SK-N-SH (cell line): ENCODE data around the gene COQ9. TPM values are rescaled to one million over a fixed set of nuclear protein-coding genes. Genes with fewer than 3 reads are reported as not detected.

ENCODE experiments used
- CTCF ChIA-PET: fragments of 300-600, 350-600 bp; formaldehyde crosslinking; extraction: SDS; loops from one replicate; lab custom pipeline; 2021; lab: Yijun Ruan, JAX
- POLR2A ChIA-PET: fragments of 350-600 bp; sonication (Branson Sonifier 250); formaldehyde crosslinking; extraction: SDS; loops from one replicate; lab custom pipeline; 2020; ENCODE audit warnings: antibody characterized with exemption, inconsistent platforms; lab: Yijun Ruan, JAX
- DNase-seq: peaks from one replicate; pipeline ENCODE4 v3.0.0; 2012
- H2AFZ ChIP-seq: fragments of 200-600 bp; sonication (generic); 2 replicates; pipeline ENCODE4 v1.8.1; 2016; ENCODE audit warnings: antibody characterized with exemption, mild to moderate bottlenecking, low read depth
- H3F3A ChIP-seq: fragments of 200-600 bp; sonication (generic); replicated peaks from 2 replicates; pipeline ENCODE3; 2016; ENCODE audit warnings: antibody characterized with exemption, mild to moderate bottlenecking; ENCODE audit not compliant: insufficient read depth
- H3K27ac ChIP-seq, 2 experiments: fragments of 200-500 bp in 1 of 2; fragments of 200-600 bp in 1 of 2; sonication (Bioruptor generic) in 1 of 2; sonication (generic), shearing (Covaris generic) in 1 of 2; 2 replicates each; pipeline versions ENCODE4 v1.5.1 to v1.6.1; 2014 to 2016; ENCODE audit warnings: low read depth in 2 of 2, inconsistent platforms in 1 of 2, low read length in 1 of 2, mild to moderate bottlenecking in 1 of 2, mixed read lengths in 1 of 2
- H3K27me3 ChIP-seq: fragments of 200-600 bp; sonication (generic), shearing (Covaris generic); 2 replicates; pipeline ENCODE4 v1.6.1; 2016; ENCODE audit warnings: mixed run types; ENCODE audit not compliant: insufficient read depth
- H3K36me3 ChIP-seq, 2 experiments: fragments of 200-500 bp in 1 of 2; fragments of 200-600 bp in 1 of 2; sonication (Bioruptor generic) in 1 of 2; sonication (generic) in 1 of 2; replicated peaks in 1 of 2; 2 replicates each; pipeline versions ENCODE3 to v1.5.1; 2014 to 2016; ENCODE audit warnings: low read length in 1 of 2, mild to moderate bottlenecking in 1 of 2; ENCODE audit not compliant: insufficient read depth in 2 of 2, control insufficient read depth in 1 of 2
- H3K4me1 ChIP-seq, 2 experiments: fragments of 200-500 bp in 1 of 2; fragments of 200-600 bp in 1 of 2; sonication (Bioruptor generic) in 1 of 2; sonication (generic), shearing (Covaris generic) in 1 of 2; 2 replicates each; pipeline versions ENCODE4 v1.5.1 to v1.6.1; 2014 to 2016; ENCODE audit warnings: low read depth in 1 of 2, low read length in 1 of 2, mixed run types in 1 of 2; ENCODE audit not compliant: insufficient read depth in 2 of 2, control insufficient read depth in 1 of 2
- H3K4me2 ChIP-seq: fragments of 200-600 bp; sonication (generic), shearing (Covaris generic); 2 replicates; pipeline ENCODE4 v1.6.1; 2017; ENCODE audit warnings: mixed run types
- H3K4me3 ChIP-seq, 2 experiments: fragments of 200-500 bp in 1 of 2; fragments of 200-600 bp in 1 of 2; sonication (Bioruptor generic) in 1 of 2; sonication (generic), shearing (Covaris generic) in 1 of 2; 2 replicates each; pipeline versions ENCODE4 v1.5.1 to v1.8.1; 2014 to 2016; ENCODE audit warnings: low read depth in 2 of 2, inconsistent platforms in 1 of 2, low read length in 1 of 2, mild to moderate bottlenecking in 1 of 2, mixed read lengths in 1 of 2, moderate library complexity in 1 of 2
- H3K79me2 ChIP-seq: fragments of 200-600 bp; sonication (generic); 2 replicates; pipeline ENCODE4 v1.8.1; 2017; ENCODE audit warnings: mild to moderate bottlenecking; ENCODE audit not compliant: insufficient read depth
- H3K9ac ChIP-seq: fragments of 200-600 bp; sonication (generic); 2 replicates; pipeline ENCODE4 v1.6.1; 2017; ENCODE audit warnings: mixed run types
- H3K9me2 ChIP-seq: fragments of 200-600 bp; sonication (generic); 2 replicates; pipeline ENCODE4 v1.6.1; 2017; ENCODE audit warnings: mixed run types
- H3K9me3 ChIP-seq: fragments of 200-600 bp; sonication (generic); 2 replicates; pipeline ENCODE4 v1.6.1; 2017; ENCODE audit warnings: mixed run types, mild to moderate bottlenecking, moderate library complexity
- H4K20me1 ChIP-seq: fragments of 200-600 bp; sonication (generic); 2 replicates; pipeline ENCODE4 v1.6.1; 2017; ENCODE audit warnings: mild to moderate bottlenecking, mixed run types; ENCODE audit not compliant: insufficient read depth
- CHD2 ChIP-seq: fragments of 150-350 bp; IDR thresholded peaks from 2 replicates; pipeline ENCODE4 v1.6.1; 2018; ENCODE audit warnings: low read length; ENCODE audit not compliant: partially characterized antibody
- ELF1 ChIP-seq: IDR thresholded peaks from 2 replicates; pipeline ENCODE4 v1.4.0; 2012
- EP300 ChIP-seq, 2 experiments: IDR thresholded peaks; 2 replicates each; pipeline versions ENCODE4 v1.4.0 to v1.6.1; 2012; ENCODE audit warnings: borderline replicate concordance in 1 of 2, low read depth in 1 of 2, low read length in 1 of 2
- EZH2phosphoT487 ChIP-seq: fragments of 200-600 bp; sonication (generic); IDR thresholded peaks from 2 replicates; pipeline ENCODE4 v1.6.1; 2017; ENCODE audit warnings: low read depth, mixed run types, mild to moderate bottlenecking, antibody characterized with exemption, moderate library complexity, borderline replicate concordance
- FOSL2 ChIP-seq: IDR thresholded peaks from 2 replicates; pipeline ENCODE4 v1.4.0; 2012; ENCODE audit warnings: low read depth, mild to moderate bottlenecking, moderate library complexity, borderline replicate concordance
- FOXJ3 ChIP-seq: sonication (generic); formaldehyde crosslinking; IDR thresholded peaks from 2 replicates; pipeline ENCODE4 v1.5.1; 2020; ENCODE audit warnings: mild to moderate bottlenecking, missing genetic modification reagents
- GABPA ChIP-seq: IDR thresholded peaks from 2 replicates; pipeline ENCODE4 v1.4.0; 2012; ENCODE audit warnings: low read depth, mild to moderate bottlenecking
- GATA2 ChIP-seq: sonication (generic); formaldehyde crosslinking; IDR thresholded peaks from 2 replicates; pipeline ENCODE4 v1.5.0; 2020; ENCODE audit warnings: mild to moderate bottlenecking, missing genetic modification reagents
- IRF3 ChIP-seq: fragments of 150-350 bp; IDR thresholded peaks from 2 replicates; pipeline ENCODE4 v1.6.1; 2016; ENCODE audit warnings: mild to moderate bottlenecking, low read depth, low read length
- JUND ChIP-seq: IDR thresholded peaks from 2 replicates; pipeline ENCODE4 v1.4.0; 2012
- PBX3 ChIP-seq: IDR thresholded peaks from 2 replicates; pipeline ENCODE4; 2012
- POLR2AphosphoS5 ChIP-seq: IDR thresholded peaks from 2 replicates; pipeline ENCODE4 v1.6.1; 2012; ENCODE audit warnings: low read depth, low read length
- RCOR1 ChIP-seq: fragments of 150-350 bp; IDR thresholded peaks from 2 replicates; pipeline ENCODE4 v1.6.1; 2017; ENCODE audit warnings: antibody characterized with exemption, low read length
- RFX5 ChIP-seq: IDR thresholded peaks from 2 replicates; pipeline ENCODE4 v1.6.1; 2012; ENCODE audit warnings: mild to moderate bottlenecking, improper control_type of control experiment, low read length
- SIN3A ChIP-seq: IDR thresholded peaks from 2 replicates; pipeline ENCODE4 v1.6.1; 2012; ENCODE audit warnings: low read depth, mild to moderate bottlenecking, low read length, moderate library complexity, borderline replicate concordance
- SMC3 ChIP-seq: IDR thresholded peaks from 2 replicates; pipeline ENCODE4 v1.6.1; 2012; ENCODE audit warnings: low read depth, low read length, improper control_type of control experiment
- TCF12 ChIP-seq: IDR thresholded peaks from 2 replicates; pipeline ENCODE4 v1.4.0; 2012
- TEAD4 ChIP-seq: IDR thresholded peaks from 2 replicates; pipeline ENCODE4 v1.4.0; 2012; ENCODE audit warnings: mild to moderate bottlenecking, borderline replicate concordance; ENCODE audit not compliant: insufficient read depth
- USF2 ChIP-seq: fragments of 150-350 bp; IDR thresholded peaks from 2 replicates; pipeline ENCODE4 v1.6.1; 2017; ENCODE audit warnings: antibody characterized with exemption, low read length, low read depth, borderline replicate concordance
- YY1 ChIP-seq: IDR thresholded peaks from 2 replicates; pipeline ENCODE4 v1.4.0; 2012; ENCODE audit warnings: low read depth, mild to moderate bottlenecking
- WGBS: methylation state at CpG from one replicate; pipeline ENCODE4 v1.1.6; 2017; ENCODE audit warnings: low lambda C conversion rate; 5-methylcytosine and 5-hydroxymethylcytosine counted together
- polyA plus RNA-seq, 3 experiments: library from polyadenylated mRNA; depleted of rRNA; stranded (reverse); fragments of >200 nt; gene quantifications; 2 replicates each; pipeline ENCODE4 v1.2.3, GENCODE V29; 2012
- TF ChIP-seq, protein P1 (sequence below): IDR thresholded peaks from 2 replicates; pipeline ENCODE4 v1.4.0; 2012; ENCODE audit warnings: low read depth
- TF ChIP-seq, protein P2 (sequence below): IDR thresholded peaks from 2 replicates; pipeline ENCODE4 v1.6.1; 2012; ENCODE audit warnings: mild to moderate bottlenecking, low read depth, low read length, moderate library complexity

Gene COQ9
- polyA plus RNA-seq, 1 of the 3 experiments (the other 2 are of a cell fraction), result 81.2 TPM

- 80% methylated on average over 4 of the region's 4 CpGs for WGBS
- ChIA-PET POLR2A (no interaction called here), CTCF (no interaction called here)
- Histone ChIP-seq H3K27ac (no peak overlapping the region), H3K4me2 (no peak overlapping the region), H3K36me3 (no peaks in the 10 kb centered on the region), H3K4me1 (peaks cover 0 to 6% of the 10 kb centered on the region in 2 experiments; a peak in 1 of 4 replicates), H3F3A (no peaks in the 10 kb centered on the region), H3K79me2 (no peaks in the 10 kb centered on the region), H3K9me3 (no peaks in the 10 kb centered on the region), H3K4me3 (no peak overlapping the region), H2AFZ (no peak overlapping the region), H3K27me3 (no peaks in the 10 kb centered on the region), H3K9me2 (no peaks in the 10 kb centered on the region), H4K20me1 (no peaks in the 10 kb centered on the region), H3K9ac (no peak overlapping the region)
- TF ChIP-seq SMC3, result no peak
- no peak for TF ChIP-seq GABPA
- TF ChIP-seq RCOR1, result no peak
- no peak for TF ChIP-seq YY1
- no peak for TF ChIP-seq USF2
- TF ChIP-seq POLR2AphosphoS5, result no peak
- TF ChIP-seq EZH2phosphoT487, result no peak
- no peak for TF ChIP-seq PBX3
- no peak for TF ChIP-seq CHD2
- TF ChIP-seq, protein P1, sequence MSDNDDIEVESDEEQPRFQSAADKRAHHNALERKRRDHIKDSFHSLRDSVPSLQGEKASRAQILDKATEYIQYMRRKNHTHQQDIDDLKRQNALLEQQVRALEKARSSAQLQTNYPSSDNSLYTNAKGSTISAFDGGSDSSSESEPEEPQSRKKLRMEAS, result no peak
- TF ChIP-seq ELF1, result no peak
- no peak for DNase-seq
These were observed 46.5 kb downstream of the COQ9 start for GRCh38 chr16:57493767-57494166.

DNA sequence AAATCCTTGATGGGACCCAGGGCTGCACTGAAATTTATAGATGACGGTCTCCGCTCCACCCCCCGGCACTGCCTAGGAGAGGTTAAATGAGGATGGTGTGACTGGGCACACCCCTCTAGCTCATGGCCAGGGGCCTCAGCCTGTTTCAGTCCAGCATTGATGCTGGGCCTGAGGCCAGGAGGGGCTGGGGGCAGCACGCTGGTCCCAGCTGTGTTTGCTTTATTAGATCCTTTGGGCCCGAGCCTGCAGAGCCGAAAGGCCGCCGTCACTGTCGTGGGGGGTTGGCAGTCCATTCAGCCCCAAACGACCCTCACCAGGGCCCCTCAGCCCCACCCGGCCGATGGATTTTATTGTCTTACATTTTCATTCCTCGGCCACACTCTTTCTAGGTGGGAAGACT, 49.8 kb downstream of the COQ9 start:
- H4K20me1 ChIP-seq, result no peaks in the 10 kb centered on the region
- H3K27me3 ChIP-seq, result no peaks in the 10 kb centered on the region
- WGBS, result 82% methylated on average over 10 of the region's 13 CpGs
- peaks cover 0 to 12% of the 10 kb centered on the region in 2 experiments; a peak in 1 of 4 replicates for H3K4me1 ChIP-seq
- no peak overlapping the region for H3K4me3 ChIP-seq
- no peaks in the 10 kb centered on the region for H3K9me3 ChIP-seq
- CTCF ChIA-PET, result interaction anchor here (1.0 kb wide), 1 partner anchor 75 kb away, joined by 3 read pairs; no protein-coding TSS in a partner anchor
- H3K36me3 ChIP-seq, result no peaks in the 10 kb centered on the region
- H3K9ac ChIP-seq, result no peak overlapping the region
- H3K27ac ChIP-seq, result no peak overlapping the region
- no peak overlapping the region for H3K4me2 ChIP-seq
- no peaks in the 10 kb centered on the region for H3K9me2 ChIP-seq
- POLR2A ChIA-PET, result no interaction called here
- H3F3A ChIP-seq, result no peaks in the 10 kb centered on the region
- H2AFZ ChIP-seq, result no peak overlapping the region
- DNase-seq, result no peak
- no peaks in the 10 kb centered on the region for H3K79me2 ChIP-seq
- TF ChIP-seq FOSL2 (no peak), RFX5 (no peak), GATA2 (no peak), SIN3A (no peak), RCOR1 (no peak), TCF12 (no peak), JUND (no peak), PBX3 (no peak), TEAD4 (no peak), FOXJ3 (CRISPR knock-in tag) (no peak), EP300 (IDR thresholded peaks at IDR 0.05; ENCODE audit: borderline replicate concordance in 1 of 2, low read depth in 1 of 2, low read length in 1 of 2) (no peak), GABPA (no peak), IRF3 (no peak)
- TF ChIP-seq, protein P2, sequence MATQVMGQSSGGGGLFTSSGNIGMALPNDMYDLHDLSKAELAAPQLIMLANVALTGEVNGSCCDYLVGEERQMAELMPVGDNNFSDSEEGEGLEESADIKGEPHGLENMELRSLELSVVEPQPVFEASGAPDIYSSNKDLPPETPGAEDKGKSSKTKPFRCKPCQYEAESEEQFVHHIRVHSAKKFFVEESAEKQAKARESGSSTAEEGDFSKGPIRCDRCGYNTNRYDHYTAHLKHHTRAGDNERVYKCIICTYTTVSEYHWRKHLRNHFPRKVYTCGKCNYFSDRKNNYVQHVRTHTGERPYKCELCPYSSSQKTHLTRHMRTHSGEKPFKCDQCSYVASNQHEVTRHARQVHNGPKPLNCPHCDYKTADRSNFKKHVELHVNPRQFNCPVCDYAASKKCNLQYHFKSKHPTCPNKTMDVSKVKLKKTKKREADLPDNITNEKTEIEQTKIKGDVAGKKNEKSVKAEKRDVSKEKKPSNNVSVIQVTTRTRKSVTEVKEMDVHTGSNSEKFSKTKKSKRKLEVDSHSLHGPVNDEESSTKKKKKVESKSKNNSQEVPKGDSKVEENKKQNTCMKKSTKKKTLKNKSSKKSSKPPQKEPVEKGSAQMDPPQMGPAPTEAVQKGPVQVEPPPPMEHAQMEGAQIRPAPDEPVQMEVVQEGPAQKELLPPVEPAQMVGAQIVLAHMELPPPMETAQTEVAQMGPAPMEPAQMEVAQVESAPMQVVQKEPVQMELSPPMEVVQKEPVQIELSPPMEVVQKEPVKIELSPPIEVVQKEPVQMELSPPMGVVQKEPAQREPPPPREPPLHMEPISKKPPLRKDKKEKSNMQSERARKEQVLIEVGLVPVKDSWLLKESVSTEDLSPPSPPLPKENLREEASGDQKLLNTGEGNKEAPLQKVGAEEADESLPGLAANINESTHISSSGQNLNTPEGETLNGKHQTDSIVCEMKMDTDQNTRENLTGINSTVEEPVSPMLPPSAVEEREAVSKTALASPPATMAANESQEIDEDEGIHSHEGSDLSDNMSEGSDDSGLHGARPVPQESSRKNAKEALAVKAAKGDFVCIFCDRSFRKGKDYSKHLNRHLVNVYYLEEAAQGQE, result no peak
